DMS153 treated with DMSO at 0.1 percent for 48 hours (cell line): Measurements from ENCODE around the gene MRGPRG.

Experiments used
- DNase-seq: peaks from one replicate; lab custom pipeline; 2025; ENCODE audit not compliant: unreplicated experiment; lab: John Stamatoyannopoulos, UW

The MRGPRG gene

DNA sequence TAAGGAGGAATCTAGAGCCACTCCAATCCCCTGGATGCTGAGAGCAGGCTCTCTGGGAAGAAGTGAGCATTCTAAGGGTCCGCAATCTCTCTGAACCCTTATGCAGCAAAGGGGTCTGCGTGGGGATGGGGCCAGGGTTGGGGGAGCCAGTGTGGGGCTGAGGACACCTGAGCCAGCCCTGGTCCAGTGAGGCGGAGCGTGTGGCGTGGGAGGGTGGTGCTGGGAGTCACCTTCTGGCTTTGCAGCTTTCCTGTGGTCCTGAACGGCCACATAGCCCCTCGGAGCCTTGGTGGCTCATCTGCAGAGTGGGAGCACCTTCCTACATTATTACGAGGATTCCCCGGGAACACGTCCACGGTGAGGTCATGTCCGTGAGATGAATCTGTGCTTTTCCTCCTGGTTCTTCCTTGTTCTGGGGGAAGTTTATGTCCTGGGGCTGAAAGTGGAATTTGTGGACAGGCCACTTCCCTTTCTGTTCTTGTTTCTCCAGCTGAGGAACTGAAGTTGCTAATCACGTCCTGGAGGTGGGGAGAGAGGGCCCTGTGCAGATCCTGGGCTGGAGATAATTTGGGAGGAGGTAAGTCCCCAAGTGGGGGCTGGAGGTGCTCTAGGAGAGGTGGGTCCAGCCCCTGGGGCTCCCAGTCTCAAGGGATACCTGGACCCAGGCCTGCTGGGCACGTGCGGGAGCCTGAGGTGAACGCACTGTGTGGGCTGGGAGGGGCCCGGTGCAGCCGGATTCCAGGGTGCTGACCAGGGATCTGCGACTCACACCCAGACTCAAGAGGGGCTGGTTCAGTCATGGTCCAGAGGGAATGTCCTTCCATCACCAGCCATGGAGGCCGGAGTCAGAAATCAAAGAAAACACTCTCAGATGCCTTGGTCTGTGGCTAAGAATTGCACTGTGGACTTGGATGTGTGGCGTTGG lies 7.5 kb upstream of the MRGPRG start:
- DNase-seq: no peak

DNA sequence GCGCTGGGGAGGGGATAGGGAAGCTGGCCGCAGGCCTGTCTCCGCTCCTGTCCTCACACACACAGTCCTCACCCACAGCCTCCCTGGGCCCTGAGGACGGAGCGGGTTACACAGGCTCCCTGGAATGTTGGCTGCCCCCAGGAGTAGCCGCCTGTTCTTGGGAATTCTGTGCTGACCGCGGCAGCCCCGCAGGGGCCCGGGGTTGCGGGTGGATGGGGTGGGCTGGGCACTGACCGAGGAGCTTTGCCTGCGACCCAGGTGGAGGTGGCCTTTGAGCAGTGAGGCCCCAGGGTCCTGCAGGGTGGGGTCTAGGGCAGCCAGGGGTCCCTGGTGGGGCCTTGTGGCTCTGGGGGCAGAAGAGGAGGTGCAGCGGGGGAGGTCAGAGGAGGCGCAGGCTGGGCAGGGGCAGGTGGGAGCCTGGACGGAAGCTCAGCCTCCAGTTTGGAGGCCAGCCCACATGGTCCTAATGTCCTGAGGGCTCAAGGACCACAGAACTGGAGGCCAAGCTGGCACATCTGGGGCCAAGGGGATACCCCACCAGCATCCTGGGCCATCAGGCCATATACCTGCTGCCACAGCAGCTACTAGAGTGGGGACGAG lies 6.6 kb upstream of the MRGPRG start:
- DNase-seq: no peak

DNA sequence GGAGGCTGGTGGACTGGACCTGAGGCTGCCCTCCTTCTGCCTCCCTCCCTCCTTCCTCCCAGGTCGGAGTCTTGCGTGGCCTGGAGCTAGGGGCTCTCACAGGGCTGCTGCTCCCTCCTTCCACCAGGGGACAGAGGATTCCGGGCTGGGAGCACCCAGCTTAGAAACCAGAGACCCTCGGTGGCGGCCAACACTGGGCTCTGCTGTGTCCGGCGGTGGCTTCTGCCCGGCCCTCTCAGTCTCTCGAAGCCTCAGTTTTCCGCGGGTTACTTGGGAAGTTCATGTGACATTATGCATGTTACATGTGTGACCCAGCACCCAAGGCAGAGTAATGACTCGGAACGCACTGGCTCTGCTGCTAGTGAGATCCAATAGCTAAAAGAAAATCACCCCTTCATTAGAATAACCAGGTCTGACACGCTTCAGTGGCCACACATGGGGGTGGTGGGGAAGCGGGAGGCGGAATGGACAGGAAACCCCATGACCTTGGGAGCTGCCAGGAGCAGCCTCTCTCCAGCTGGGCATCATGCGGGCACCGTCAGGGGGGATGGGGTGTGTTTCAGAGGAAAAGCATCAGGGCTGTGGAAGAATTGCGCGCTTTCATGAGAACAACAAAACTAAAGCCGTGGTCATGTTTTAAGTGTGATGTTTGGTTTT lies 5.9 kb upstream of the MRGPRG start:
- no peak for DNase-seq

DNA sequence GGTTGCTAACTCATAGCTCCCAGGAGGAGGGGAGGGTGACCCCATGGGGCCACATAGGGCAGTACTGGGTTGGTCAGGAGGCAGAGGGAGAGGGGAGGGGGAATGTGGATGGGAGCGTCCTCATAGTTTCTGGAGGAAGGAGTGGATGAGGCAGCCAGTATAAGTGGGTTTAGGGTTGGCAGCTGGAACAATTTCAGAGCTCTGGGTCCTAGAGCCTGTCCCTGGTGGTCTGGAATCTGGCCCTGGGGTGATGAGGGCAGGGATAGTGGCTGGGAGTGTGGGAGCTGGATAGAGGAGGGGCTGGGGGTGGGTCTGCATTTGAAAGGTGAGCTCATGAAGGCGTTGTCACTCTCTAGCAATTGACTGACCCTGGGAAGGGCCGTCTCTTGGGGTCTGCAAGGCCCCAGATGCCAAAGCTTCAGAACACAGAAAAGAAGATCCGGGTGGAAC lies 5.3 kb upstream of the MRGPRG start:
- DNase-seq: no peak

DNA sequence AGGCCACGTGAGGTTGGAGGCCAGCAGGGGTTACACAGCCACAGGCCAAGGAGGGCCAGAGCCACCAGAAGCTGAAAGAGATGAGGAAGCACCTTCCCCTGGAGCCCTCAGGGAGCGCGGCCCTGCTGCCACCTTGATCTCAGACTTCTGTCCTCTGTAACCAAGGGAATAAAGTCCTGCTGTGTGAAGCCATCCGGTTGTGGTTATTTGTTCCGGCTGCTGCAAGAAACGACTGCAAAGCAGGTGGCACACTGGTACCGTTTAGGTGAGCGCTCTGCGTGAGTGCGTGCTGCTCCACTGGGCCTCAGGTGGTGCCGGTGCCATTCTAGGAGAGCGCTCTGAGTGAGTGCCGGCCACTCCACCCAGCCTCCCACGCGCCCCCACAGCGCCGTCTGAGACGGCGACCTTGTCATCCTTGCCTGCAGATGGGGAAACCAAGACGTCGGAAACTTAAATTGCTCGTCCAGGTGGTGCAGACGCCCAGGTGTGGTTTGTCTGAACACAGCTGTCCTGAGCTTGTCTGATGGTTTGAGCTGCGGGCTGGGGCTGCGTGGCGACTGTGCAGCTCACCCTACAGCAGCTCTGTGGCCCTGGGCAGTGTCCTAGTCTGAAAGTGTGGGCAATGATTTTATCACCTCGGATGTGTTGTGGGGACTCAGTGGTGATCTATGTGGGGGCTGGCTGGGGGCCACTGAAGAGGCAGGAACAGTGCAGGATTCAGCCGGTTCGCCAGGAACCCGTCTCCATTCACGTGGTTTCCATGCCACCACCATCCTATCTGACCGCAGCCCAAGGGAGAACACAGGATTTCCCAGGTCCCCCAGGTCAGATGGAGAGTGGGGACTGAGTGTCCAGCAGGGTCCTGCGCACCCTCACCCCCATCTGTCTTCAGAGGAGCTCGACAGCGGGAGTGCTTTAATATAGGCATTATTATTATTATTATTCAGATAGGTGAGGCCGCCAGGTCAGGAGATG lies 4.6 kb upstream of the MRGPRG start:
- DNase-seq: no peak

DNA sequence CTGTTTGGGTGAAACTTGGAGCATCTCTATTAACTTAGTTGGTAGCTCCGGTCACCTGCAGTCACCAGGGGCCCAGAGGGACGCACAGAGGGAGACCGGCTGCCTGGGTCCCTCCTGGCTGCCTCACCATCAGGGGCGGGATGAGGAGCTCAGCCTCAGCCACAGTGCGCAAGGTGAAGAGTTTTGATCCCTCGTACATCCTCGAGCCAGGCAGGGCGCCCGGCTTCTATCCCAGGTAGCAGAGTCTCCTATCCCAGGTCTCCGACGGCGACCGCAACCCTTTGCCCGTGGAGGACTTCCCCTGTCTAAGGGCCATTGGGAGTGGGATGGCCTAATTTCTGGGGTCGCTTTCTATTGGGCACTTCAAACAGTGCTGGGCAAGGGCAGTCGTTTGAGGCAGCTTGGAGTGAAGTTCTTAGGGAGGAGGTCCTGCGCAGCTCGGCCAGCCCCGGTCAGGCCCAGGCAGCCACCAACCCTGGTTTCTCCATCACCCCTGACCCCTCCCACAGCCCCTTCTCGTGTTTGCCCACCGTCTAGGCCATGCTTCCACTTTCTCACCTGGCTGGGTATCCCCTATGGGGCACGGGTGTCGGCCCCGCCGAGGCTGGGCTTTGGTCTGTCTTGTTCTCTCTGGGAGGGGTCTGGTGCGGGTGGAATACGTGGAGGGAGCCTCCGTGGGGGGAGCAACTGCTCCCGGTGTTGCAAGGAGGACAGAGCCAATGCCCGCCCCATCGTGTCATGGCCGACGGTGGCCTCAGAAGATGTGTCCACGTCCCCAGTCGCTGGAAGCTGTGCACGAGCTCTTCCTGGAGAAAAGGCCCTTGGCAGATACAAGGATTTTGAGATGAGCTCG lies 3.6 kb upstream of the MRGPRG start:
- no peak for DNase-seq

DNA sequence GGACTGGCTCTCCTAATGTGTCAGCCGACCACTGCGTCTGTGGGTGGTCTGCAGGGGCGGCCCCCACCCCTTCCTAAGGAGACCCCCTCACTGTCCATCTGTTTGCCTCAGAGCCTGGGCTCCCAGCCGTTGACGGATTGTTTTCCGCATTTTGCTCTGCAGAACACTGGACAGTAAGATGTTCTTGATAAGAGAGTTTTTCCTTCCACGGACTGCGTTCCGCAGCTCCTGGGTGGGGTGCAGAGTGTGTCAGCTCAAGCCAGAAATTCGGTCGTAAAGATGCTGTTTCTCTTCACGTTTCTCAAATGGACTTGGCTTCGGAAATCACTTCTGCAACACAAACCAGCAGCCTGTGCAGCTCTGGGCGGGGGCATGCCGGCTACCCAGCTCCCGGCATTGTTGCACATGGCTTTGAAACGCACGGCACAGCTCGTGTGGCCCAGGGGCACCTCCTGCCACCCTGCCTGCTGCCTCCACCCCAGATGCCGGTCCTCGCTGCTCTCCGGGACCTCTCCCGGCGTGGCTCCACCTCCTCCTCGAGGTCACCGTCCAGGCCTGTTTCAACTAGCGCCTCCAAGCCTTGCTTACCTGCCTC lies 2.9 kb upstream of the MRGPRG start:
- DNase-seq: no peak

DNA sequence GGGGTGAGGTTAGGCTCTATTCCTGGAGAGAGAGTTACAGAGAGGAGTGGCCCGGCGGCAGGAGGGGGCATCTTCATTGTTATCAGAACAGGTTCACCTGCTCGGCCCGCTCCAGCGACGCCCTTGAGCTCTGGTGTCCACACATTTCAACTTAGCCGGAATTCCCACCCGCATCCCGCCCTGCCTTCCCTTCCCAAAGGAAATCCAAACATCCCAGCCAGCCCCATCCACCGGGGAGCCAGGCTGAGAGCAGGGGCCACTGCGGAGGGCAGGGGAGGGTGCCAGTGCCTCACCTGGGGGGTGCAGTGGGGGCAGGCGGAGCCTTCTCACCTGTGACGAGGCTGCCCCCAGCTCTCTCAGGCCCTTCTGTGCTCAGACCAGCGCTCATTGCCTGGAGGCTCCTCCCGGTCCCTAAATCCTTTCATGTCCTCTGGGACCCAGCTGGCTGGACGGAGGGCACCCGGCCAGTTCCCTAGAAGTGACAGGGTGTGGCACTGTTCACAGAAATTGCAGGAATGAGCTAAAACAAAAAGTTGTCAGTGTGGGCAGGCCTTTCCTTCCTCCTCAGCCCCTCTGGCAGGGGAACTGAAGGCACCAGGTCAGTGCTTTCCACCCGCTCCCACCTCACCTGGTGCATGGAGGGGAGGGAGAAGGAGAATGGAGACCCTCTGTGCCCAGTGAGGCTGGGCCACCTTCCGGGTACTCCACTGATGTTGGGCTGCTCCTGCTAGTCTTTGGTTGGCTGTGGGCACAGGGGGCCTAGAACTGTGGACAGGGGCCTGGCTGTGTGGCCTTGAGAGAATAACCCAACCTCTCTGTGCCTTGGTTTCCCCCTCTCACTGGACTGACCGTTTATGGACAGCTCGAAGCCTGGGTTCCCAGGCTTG lies 2.2 kb upstream of the MRGPRG start:
- no peak for DNase-seq

DNA sequence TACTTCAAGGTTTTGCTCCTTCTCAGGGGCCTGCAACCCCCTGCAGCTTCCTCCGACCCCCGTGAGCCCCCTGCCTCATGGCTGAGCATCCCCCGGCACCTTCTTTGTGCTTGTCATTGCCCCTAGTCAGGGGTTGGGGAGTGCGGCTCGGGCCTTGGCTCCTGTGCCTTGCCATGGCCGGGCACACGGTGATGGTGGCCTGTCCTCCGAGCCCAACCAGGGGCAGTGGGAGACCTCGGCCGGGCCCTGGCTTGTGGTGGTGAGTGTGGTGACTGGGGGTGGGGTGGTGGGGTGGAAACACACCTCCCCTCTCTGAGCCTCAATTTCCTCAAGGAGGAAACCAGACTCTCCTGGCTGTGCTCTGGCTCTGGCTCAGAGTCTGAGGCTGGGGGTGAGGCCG lies 1.5 kb upstream of the MRGPRG start:
- no peak for DNase-seq

DNA sequence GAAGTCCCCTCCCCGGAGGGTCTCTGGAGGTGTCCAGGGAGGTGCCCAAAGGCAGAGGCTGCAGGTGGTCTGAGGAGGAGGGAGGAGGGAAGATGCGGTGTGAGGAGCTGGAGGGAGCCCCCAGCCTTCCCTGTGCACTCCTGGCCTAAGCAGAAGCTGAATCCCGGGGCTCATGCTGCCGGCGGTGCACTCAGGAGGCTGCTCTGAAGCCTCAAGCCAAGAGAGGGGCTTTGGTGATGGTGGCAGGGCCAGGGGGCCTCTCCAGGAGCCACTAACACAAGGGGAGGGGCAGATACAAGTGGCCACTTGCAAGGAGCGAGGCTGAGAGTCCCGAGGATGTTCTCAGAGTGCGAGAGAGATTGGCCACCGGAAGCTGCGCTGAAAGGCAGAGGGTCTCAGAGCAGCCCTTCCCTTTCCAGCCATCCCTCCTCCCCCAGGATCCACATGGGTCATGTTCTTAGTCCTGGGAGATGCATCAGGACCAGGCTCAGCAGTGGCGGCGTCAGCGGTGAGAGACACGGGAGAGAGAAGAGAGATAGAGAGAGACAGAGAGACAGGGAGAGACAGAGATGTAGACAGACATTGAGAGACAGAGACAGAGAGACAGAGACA lies 774 bp upstream of the MRGPRG start:
- no peak for DNase-seq

DNA sequence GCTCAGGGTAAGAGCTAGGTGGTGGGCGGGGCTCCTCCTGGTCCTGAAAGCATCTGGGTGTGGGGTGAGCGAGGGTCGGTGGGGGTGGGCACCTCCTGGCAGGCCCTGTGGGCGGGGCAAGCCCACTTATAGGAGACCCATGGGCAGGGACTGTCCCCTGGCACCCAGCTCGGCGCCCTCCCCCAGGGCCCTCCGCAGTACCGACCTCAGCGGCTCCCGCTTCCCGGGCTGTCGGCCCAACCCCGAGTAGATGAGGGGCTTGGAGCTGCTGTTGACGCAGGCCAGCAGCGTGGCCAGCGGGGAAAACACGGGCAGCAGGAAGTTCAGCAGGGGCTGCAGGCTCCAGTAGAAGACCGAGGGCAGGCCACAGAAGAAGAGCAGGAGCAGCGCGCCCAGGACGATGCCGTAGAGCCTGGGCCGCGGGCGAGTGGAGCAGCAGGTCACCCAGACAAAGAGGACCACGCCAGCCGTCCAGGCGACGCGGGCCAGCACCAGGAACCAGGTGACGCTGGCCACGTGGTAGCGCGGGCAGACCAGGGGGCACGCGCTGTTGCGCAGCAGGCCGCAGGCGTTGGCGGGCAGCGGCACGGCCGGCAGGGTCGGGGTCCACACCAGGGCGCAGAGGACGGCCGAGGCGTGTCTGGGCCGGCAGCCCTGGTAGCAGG lies 663 bp downstream of the MRGPRG start:
- DNase-seq: no peak

DNA sequence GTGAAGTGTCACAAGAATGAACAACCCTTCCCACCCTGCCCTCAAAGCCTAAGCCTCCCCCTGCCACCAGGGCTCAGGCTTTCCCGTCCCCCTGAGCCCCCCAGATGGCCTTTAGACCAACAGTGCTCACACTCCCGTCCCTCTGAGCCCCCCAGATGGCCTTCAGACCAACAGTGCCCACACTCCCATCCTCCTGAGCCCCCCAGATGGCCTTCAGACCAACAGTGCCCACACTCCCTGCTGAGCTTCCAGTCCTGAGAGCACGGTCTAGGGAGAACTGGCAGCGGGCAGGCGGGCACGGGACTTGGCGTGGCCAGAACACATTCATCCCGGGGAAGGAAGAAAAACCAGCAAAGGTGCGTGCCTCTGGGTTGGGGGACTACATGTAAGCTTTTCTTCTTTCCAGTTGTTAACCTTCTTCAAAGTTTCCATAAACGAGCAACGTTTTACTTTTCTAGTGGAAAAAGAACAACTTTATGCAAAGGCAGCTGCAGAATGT lies 2.5 kb downstream of the MRGPRG start:
- DNase-seq: no peak

DNA sequence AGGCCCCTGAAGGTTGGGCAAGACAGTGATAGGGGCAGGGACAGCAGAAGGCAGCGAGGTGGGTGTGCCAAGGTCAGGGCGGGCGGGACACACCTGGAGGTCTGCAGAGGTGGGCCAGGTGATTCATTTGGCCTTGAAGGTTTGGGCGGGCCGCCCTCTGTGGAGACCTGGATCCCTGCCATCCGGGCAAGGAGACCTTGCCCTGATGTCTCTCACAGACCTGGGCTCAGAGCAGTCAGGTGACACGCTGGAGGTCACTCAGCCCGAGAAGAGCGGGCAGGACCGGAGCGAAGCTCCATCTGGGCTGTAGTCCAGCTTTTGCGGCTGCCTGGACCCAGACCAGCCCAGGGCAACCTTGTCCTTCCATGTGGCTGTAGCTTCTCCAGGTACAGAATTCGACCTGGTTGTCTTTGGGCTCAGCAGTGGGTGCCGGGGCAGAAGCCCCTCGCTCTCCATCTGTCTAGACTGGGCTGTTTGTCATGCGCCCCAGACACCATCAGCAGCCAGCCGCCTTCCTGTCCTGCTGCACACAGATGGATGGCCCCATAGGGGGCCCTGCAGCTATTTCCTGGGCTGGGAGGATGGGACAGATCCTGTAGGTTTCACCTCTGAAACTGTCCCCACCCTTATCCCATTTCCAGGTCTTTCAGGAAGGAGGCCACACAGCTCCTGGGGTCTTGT lies 3.1 kb downstream of the MRGPRG start:
- no peak for DNase-seq

DNA sequence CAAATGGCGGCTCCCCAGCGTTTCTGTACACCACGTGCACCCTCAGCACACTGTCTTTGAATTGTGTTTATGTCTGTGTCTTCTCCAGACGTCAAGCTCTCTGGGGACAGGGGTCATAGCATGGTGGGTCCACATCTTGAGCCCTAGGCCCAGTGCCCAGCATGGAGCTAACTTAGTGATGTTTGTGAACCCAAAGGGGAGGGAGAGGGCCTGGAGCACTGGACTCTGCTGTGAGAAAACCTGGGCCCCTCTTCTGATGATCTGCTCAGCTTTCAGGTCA lies 4.3 kb downstream of the MRGPRG start:
- DNase-seq: no peak

DNA sequence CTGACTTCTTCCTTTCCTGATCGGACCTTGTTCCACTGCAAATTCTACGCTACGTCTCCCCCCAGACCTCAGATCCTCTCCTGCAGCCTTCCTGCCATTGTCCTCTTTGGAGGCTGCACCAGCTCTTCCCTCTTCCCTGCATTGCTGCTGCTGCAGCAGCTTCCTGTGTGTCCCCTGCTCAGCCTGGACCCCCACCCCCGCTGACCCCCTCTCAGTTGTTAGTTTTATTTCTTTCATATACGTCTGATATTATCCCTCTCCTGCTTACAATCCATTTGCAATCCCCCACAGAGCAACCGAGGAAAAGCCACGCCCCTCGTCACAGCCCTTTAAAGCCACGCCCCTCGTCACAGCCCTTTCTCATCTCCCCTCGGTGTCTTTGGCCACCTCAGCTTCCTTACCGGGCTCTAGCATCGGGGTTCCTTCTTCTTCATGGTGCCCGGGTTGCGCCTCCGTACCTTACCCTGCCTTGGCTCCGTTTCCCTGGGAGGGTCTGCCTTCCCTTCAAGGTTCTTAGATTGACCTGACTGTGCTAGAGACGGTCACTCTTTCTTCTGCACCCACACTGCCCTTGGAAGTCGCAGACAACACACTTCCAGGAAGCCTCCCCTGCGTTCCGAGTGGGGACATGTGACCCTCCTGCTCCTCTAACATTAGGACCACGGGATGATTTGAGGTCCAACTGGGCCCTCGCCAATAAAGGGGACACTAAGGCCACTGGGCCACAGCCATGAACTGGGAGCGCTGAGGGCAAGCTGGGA lies 4.8 kb downstream of the MRGPRG start:
- no peak for DNase-seq

DNA sequence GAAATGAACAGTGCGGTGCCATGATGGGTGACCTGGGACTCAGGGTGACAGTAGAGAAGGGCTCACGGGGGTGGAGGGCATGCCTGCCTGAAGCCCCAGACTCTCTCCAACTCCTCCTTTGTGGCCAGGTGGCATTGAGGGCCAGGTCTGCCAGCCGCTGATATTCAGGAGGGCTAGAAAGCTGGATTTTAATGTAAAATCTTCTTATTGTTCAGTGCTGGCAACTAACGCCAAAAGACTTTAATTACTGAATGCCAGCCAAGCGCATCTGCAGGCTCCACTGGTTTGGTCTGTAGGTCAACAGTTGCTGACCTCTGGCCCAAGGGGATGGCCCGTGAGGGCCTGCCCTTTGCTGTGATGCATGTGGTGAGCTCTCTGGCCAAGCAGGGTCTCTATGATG lies 10.3 kb downstream of the MRGPRG start:
- no peak for DNase-seq
